ENCODE measurements around the gene SMOC2. TPM values are rescaled to one million over a fixed set of nuclear protein-coding genes. Genes with fewer than 3 reads are reported as not detected.
A peak's percentile ranks its signal among the peaks of the same experiment; 100 is the strongest.
"Not testable (repeated sequence)": the region's sequence is repeated elsewhere in the genome, so short reads cannot be mapped to it uniquely, and the experiment has no call there.

Gene SMOC2
- polyA plus RNA-seq, 12 donors: 59.8 to 133 (median 90.2) TPM; not detected in 1

DNA sequence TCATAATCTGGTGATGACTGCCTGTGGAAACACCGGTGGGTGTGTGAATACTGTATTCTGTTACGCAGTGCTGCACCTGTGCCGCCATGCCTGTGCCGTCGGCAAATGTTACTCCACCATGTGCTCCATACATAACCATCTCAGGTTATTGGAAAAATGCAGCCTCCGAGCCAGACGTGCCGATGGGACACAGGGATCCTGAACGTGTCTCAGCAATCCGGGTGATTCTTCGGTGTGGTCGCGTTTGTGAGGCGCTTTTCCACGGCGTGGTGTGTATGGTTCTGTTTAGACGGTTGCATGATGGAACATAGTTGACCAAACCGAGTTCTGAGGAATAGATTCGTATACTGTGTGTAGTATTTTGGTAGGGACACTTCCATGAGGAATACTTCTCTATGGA, 130.3 kb downstream of the SMOC2 start:
- DNase-seq: no peak

DNA sequence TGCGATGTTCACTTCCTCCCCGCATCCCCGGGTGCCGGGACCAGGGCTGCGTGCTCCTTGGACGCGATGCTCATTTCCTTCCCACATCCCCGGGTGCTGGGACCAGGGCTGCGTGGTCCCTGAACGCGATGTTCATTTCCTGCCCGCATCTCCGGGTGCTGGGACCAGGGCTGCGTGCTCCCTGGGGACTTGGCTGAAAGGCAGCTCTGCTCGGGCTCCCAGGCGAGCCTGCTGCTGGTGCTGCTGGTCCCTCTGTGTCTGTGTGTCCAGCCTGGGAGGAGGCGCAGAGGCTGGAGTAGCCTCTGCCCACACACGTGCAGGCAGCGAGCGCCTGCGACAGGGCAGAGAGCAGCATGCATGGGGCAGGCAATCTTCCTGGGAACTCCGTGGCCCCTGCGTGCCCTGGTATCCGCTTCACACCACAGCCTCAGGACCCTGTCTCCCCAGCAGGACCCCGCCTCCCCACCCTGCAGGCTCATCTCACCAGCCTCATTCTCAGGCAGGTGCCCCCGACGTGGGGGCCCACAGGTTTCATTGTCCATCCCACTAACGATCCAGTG, 132.4 kb downstream of the SMOC2 start:
- DNase-seq: not testable (repeated sequence)

DNA sequence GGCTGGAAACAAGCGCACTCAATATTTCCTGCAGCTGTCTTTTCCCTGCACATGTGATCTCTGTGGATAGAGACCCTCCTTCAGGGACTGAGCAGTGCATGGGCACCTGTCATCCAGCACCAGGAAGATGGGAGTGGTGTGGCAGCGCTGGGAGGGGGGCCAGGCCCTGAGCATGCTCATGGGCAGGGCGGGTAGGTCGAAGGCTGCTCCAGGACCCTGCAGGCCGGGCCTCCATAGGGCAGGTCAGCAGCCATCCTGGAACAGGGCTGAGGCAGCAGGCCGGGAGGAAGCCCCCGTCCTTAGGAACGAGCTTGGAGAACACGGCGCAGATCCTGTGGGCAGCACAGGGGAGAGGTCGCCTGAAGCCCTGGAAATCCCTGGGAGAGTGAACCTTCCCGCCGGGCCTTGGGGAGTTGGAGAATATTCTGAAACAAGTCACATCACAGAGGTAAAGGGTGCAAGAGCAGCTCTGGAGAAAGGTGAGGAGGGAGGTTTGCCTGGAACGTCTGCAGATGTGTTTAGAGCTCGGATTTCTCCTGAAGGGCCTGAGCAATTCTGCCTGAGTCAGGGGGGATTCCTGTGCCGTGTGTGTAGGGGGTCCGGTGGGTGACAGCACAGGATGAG, 133.2 kb downstream of the SMOC2 start:
- DNase-seq: no peak

DNA sequence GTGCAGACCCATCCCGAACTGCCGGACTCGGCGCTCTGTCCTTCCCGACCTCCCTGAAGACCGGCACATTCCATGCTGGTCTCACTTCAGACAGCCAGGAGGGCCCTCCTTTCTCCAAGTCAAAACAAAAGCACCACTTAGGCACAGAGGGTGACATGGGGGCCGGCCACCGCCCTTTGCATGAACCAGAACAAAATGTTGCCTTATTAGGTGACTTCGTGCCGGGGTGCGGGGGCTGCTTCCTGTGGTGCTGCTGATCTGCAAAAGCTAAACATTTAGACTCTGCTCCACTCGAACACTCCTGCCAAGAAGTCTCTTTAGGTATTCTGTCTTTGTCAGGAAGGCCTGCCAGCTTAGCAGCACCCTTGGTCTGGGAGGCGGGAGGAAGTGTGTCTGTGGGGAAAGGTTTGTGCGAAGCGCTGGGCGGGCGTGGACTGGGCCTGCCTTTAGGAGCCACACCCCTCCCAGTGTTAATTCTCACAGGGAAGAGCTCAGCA, 133.8 kb downstream of the SMOC2 start:
- DNase-seq: peak; percentile 50

DNA sequence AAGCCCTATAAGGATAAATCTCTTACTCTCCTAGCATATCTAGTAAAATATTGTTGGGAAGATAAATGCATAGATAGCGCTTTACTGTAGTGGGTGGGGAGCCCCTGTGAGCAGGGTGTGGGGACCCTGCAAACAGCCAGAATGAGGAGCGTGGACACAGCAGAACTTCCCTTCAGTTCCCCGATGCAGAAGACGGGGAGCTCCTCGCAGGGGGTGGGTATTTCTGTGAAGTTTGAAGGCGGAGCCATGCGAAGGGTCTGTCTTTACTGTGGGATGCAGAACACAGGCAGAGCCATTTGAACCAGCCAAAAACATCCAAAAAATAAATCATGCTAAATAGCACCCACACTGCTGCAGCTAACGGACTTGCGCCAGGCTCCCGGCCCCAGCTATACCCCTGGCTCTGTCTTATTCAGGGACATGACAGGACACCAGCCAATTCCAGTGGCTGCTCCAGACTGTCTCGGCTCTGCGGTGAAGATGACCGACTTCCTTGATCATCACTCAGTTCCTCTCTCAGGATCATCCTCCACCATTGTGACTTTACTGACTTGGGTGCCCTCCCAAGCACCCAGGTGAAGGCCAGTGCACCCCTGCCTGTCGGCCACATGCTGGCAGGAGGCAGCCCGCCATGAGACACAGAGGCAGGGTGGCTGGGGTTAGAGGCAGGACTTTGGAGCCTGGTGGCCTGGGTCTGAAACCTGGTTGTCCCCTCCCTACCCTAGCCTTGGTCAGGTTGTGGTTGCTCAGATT, 134.5 kb downstream of the SMOC2 start:
- DNase-seq: no peak

DNA sequence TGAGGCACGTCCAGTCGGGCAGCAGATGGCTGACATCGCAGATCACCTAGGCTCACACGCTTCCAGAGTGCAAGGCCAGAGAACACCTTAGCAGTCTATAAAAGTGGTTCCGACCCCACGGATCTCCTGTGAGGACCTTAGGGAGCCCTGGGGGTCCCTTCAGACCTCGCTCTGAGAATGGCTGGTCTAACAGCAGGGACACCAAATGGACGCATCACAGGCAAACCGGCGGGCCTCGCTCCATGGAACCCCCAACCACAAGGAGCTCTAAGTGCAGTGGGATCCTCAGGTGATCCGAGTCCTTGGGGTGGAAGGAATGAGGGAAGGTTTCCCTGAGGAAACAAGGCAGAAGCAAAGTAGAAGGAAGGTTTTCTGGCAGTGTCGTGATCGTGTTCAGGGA, 135.4 kb downstream of the SMOC2 start:
- no peak for DNase-seq

DNA sequence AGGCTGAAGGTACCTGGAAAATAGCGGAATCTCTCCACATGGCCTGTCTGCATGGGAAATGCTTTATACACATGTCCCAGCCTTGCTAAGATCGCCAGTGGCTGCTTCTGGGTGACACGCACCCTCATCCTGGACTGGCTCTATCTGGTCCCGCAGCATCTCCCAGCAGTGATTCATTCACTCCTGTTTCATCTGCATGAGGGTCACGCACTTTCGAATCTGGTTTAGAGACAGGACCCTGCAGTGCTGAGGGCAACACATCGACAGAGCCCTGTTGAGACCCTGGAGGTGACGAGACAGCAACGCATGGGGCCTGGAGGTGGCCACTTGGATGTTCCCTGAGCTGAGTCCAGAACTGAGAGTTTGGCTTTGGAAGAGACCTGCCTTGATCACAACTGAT, 136.5 kb downstream of the SMOC2 start:
- no peak for DNase-seq

DNA sequence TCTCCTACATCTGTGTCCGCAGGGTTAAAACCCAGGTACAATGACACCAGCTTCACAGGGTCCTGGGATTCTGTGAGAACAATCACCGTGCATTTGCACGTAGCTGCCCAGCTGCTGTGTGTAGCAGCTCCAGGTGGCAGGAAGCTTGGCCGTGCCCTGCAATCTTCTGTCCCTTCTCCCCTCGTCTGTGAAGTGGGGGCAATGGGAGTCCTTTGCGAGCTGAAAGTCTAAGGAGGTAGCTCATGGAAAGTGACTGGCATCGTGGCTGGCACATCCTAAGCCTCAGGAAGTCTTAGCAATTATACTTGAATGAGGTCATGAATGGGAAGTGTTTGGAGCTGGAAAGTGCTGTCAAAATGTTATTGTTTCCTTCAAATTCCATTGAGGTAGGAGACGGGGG, 137.1 kb downstream of the SMOC2 start:
- no peak for DNase-seq

DNA sequence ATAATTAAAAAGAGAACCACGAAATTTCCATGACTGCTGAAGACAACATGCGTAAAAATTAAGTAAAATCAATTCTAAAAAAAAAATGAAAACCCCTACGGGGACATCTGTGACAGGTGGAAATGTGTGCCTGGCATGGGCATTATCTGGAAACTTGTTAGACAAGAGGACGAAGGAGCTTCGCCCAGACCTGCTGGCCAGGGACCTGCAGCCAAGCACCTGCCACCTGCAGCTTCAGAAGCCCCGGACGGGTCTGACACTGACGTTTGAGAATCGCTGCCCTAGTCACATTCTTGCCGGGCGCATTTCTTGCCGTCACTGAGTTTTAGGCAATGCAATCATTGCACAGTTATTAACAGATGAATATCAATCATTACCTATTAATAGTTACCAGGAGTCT, 140.3 kb downstream of the SMOC2 start:
- DNase-seq: no peak

DNA sequence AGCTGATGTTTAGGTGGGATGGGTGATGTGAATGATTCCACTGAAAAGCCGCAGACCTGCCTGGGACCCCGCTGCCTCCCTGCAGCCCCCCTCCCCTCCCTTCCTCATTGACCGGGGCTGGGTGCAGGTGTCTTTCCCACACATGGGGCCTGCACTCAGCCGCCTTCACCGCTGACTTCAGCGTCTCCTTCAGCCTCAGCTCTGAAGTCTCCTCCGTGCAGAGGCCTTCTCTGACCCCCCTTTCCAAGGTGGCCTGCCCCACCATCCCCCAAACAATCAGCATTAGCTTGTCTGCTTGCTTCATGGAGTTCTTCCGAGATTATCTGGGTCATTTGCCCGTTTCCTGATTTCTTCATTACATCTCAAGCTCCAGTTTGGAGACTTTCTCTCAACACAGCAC, 140.7 kb downstream of the SMOC2 start:
- DNase-seq: no peak

DNA sequence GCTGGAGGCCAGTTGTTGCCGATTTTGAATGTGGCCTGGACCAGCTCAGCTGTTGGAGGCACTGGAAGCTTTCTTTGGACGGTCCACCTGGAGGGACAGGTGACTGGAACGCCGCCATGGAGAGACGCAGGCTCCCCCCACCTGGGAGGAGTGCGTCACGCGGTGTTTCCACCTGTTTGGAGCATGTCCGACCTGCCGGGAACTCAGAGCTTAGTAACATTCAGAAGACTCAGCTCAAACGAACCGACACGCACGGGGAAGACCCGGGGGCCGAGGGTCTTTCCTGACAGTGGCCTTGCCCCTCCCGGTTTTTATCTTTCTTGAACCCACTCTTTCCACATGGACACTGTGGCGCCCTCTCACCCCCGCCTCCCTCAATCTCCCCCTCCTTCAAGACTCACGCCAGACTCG, 141.6 kb downstream of the SMOC2 start:
- no peak for DNase-seq

DNA sequence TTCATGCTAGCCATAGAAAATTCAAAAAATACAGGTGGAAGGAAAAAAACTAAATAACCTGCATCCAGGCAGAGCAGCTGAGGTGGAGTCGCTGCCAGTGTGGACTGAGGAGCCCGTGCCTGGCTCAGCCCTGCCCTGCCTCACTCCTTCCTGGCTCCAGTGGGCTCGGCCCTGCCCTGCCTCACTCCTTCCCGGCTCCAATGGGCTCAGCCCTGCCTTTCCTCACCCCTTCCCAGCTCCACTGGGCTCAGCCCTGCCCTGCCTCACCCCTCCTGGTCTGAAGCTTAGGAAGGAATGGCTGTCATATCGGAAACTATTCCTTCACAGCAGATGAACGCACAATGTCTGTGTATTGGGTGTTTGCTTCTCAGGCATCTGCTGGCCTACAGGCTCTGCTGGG, 142.1 kb downstream of the SMOC2 start:
- DNase-seq: no peak

DNA sequence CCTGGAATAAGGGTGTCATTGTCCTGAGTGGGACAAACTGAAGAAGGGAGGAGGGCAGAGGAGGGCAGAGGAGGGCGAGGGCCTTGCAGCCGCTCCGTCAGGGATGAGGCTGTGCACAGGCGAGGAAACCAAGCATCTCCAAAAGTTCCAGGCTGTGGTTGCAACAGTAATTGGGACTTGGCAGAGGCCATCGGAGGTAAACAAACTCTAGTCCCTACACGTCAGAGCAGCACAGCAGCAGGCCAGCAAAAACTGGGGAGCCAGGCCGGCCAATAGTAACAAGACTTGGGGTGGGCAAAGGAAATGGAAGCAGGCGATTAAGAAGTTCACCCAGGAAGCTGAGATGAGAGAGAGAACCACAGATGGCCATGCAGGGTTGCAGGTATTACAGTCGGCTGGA, 142.8 kb downstream of the SMOC2 start:
- no peak for DNase-seq

DNA sequence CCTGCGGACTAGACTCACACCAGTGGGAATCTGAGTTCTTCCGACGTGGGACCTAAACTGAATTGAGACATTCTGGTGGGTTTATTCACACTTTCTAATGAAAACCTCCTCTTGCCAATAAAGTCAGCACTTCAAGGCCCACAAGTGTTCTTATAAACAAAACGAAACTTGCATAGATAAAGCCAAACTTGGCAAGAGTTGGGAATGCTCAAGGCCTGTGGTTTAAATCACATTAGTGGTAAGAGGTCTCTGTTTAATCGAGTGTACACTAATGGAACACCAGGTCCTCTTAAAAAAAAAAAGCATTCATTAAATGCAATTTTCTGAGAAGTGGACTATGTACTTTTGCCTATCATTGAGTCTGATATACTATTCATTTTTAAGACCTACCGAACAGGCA, 143.3 kb downstream of the SMOC2 start:
- DNase-seq: no peak

DNA sequence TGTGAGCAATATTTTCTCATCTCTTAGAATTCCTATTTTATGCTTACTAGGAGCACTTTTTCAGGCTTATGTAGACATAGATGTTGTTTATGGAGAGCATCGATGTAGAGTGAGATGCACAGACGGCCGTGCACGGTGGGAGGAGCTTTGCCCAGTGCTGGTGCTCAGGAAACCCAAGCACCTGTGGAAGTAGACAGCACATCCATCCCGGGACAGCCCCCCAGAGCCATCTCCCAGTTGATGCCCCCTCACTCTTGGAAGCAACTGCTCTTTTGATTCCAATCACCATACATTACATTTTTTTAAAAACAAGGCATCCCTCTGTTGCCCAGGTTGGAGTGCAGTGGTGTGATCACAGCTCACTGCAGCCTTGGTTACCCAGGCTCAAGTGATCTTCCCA, 143.7 kb downstream of the SMOC2 start:
- DNase-seq: no peak

DNA sequence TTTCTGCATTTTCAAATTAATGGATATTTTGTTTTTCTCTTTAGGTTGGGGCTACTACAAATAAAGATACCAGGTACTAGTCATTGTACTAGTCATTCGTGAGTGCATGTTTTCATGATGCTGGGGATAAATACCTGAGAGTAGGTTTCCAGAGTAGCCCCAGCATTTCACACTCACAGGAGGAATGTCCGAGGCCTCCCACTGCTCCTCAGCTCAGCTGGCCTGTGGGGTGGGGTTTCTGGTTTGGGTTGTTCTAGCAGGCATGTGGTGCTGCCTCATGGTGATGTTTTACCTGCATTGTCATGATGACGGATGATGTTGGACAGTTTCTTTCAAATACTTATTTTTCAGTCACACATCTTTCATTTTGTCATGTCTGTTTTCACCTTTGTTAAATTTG, 144.5 kb downstream of the SMOC2 start:
- no peak for DNase-seq

DNA sequence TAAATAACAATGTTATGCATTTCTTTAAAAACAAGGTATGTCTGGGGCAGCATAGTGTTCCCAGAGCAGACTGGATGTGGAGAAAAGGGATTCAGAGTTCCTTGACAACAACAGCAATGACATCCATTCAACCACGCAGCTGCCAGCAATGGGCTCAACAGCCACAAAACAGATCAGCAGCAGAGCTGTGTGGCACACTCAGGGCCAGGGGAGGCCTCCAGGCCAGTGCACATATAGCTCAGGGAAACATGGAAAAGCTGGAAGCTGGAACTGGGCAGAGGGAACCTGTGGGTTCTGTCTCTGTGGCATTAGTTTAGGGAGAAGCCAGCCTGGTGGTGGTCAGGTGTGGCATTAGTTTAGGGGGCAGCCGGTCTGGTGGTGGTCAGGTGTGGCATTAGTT, 148.3 kb downstream of the SMOC2 start:
- no peak for DNase-seq

DNA sequence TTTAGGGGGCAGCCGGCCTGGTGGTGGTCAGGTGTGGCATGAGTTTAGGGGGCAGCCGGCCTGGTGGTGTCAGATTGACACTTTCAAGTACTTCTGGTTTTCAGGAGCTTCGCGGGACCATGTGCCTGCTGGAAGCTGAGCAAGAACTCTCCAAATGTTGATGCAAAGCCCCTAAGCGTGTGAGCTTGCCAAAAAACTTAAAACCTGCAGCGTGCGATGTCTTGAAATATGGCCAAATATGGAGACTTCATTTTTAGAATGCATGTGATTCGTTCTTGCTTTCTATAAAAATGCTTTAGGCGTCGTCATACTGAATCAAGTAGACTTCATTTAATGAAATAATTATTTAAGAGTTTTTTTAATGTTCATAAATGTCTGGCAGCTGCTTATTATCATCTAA, 149.4 kb downstream of the SMOC2 start:
- no peak for DNase-seq

DNA sequence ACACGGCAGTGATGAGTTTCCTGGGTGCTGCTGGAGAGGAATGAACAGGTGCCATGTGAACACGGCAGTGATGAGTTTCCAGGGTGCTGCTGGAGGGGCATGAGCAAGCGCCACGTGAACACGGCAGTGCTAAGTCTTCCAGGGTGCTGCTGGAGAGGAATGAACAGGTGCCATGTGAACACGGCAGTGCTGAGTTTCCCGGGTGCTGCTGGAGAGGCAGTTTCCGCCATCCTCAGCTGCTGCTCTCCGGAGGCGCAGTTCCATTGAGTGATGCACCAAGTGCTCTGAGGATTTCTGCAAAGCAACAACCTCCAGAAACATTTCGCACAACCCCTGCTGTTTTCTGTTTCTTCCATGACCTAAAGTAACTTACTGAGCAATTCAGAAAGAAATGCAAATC, 155.4 kb downstream of the SMOC2 start:
- no peak for DNase-seq

DNA sequence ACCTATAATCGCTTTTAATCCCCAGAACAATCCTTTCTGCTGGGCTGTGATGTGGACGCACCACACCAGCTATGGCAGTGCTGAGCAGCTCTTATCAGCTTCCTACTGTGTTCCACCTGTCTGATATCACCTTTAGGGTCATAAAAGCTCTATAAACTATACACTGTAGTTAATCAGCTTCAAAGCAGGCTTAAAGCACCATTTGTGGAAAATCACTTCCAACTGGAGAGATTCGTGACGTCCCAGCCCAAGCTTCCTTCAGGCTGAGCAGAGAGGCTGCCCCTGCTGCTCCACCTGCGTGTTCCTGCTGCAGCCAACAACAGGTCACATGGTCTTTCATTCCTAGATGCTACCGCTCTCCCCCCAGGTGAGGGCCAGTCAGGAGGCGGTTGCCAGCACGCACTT, 156.5 kb downstream of the SMOC2 start:
- no peak for DNase-seq

DNA sequence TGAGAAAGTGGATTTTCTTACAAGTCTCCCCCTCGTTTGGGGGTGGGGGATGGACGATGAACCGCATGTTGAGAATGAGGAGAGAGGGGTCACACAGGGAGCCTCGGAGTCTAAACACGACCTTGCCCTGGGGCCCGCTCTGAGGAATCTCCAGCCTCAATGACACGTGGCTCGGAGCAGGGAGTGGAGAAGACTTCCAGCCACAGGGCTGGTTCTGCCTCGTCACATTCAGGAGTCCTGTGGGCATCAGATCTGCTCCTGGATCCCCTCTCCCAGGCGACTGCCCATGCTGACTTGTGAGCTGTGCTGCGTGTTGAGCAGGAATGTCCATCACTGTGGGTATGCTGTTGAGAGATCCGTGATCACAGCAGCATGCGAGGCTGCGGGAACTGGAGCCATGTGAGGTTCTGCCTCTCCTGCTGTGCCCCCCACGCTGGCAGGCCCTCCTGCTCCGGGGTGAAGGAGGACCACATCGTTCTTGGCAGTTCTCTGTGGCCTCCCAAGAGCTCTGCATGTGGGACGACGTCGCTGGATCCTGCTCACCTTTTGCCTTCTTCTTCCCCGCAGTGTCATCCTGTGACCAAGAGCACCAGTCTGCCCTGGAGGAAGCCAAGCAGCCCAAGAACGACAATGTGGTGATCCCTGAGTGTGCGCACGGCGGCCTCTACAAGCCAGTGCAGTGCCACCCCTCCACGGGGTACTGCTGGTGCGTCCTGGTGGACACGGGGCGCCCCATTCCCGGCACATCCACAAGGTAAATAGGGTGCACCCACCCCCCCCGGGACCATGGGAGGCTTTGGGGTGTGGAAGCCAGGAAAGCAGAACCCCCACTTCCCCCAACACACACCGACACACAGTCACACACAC, 157.5 kb downstream of the SMOC2 start:
- no peak for DNase-seq

DNA sequence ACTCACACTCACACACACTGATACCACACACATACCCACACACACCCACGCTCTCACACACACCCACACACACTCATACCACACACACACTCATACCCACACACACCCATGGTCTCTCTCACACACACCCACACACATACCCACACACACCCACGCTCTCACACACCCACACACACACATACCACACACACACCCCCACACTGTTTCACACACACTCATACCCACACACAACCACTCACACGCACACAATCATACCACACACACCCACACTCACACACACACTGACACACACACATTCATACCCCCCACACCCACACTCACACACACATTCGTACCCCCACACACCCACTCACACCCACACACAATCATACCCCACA, 158.1 kb downstream of the SMOC2 start:
- no peak for DNase-seq

Data from muscle of arm (tissue), 12 donors.